Caco-2 (cell line): Measurements from ENCODE around the gene TRIM66. TPM values are rescaled to one million over a fixed set of nuclear protein-coding genes. Genes with fewer than 3 reads are reported as not detected.

Experiments used
- BruUV-seq: library from RNA; stranded (reverse); fragments of 400-500 nt; replicated peaks from 2 replicates; lab custom pipeline; 2021; lab: Mats Ljungman, UMichigan
- CTCF ChIA-PET: fragments of 300-600 bp; sonication (Branson Sonifier 250); formaldehyde crosslinking; loops from one replicate; lab custom pipeline; 2022; ENCODE audit warnings: antibody characterized with exemption; lab: Charles Lee
- POLR2A ChIA-PET: fragments of 300-600 bp; sonication (Branson Sonifier 250); formaldehyde crosslinking; loops from one replicate; lab custom pipeline; 2022; ENCODE audit warnings: antibody characterized with exemption; lab: Charles Lee
- DNase-seq, 2 experiments: peaks; one replicate each; pipeline versions ENCODE4 v3.0.0 to v3.0.0-alpha.2; 2020 to 2022
- H3K27me3 ChIP-seq: replicated peaks from 2 replicates; pipeline ENCODE4 v1.6.0; 2011; ENCODE audit warnings: low read length; ENCODE audit not compliant: control insufficient read depth, insufficient read depth
- H3K36me3 ChIP-seq: 2 replicates; pipeline ENCODE4 v1.5.1; 2011; ENCODE audit warnings: low read length; ENCODE audit not compliant: control insufficient read depth, insufficient read depth
- H3K4me1 ChIP-seq: fragments of 250-450 bp; sonication (Bioruptor Pico); 2 replicates; pipeline ENCODE4 v1.5.1; 2020; ENCODE audit warnings: mild to moderate bottlenecking
- H3K4me3 ChIP-seq: 2 replicates; pipeline ENCODE4 v1.5.1; 2011; ENCODE audit warnings: low read depth, mild to moderate bottlenecking, control low read depth, low read length
- H3K9me3 ChIP-seq: fragments of 250-450 bp; sonication (Bioruptor Pico); 2 replicates; pipeline ENCODE4 v1.5.1; 2020; ENCODE audit warnings: mild to moderate bottlenecking, moderate library complexity
- H3K27ac Mint-ChIP-seq: one replicate; pipeline ENCODE4 v1.8.0; 2022; ENCODE audit warnings: mixed read lengths; ENCODE audit not compliant: unreplicated experiment
- H3K27me3 Mint-ChIP-seq: one replicate; pipeline ENCODE4 v1.8.0; 2022; ENCODE audit warnings: mixed read lengths; ENCODE audit not compliant: insufficient read depth, unreplicated experiment
- H3K36me3 Mint-ChIP-seq: one replicate; pipeline ENCODE4 v1.8.0; 2022; ENCODE audit warnings: mild to moderate bottlenecking, mixed read lengths; ENCODE audit not compliant: insufficient read depth, unreplicated experiment
- H3K4me1 Mint-ChIP-seq: one replicate; pipeline ENCODE4 v1.8.0; 2022; ENCODE audit warnings: low read depth, mixed read lengths; ENCODE audit not compliant: unreplicated experiment
- H3K4me3 Mint-ChIP-seq: one replicate; pipeline ENCODE4 v1.8.0; 2022; ENCODE audit warnings: mild to moderate bottlenecking, moderate library complexity, mixed read lengths; ENCODE audit not compliant: unreplicated experiment
- H3K9me3 Mint-ChIP-seq: one replicate; pipeline ENCODE4 v1.8.0; 2022; ENCODE audit warnings: mixed read lengths; ENCODE audit not compliant: unreplicated experiment
- intact Hi-C: fragments of 100-400 bp; cut with micrococcal nuclease; formaldehyde crosslinking; loops from one replicate; pipeline ENCODE4 v1.10.0; 2022; ENCODE audit not compliant: unreplicated experiment
- total RNA-seq: library from RNA; stranded (reverse); gene quantifications from 2 replicates; pipeline ENCODE4 v1.2.3, GENCODE V29; 2022
- TF ChIP-seq, protein P1 (sequence below), 2 experiments: fragments of 200-600 bp in 1 of 2; IDR thresholded peaks; 1 replicate in 1 of 2; 2 replicates in 1 of 2; pipeline versions ENCODE4 v1.5.1 to v1.8.0; 2011 to 2022; ENCODE audit warnings: antibody characterized with exemption in 1 of 2, control low read depth in 1 of 2, inconsistent platforms in 1 of 2, low read depth in 1 of 2, low read length in 1 of 2, mild to moderate bottlenecking in 1 of 2, moderate library complexity in 1 of 2; ENCODE audit not compliant: insufficient read depth in 1 of 2, severe bottlenecking in 1 of 2, unreplicated experiment in 1 of 2

The TRIM66 gene
- total RNA-seq, 1 experiment from 2014 or later: 18.4 TPM

DNA sequence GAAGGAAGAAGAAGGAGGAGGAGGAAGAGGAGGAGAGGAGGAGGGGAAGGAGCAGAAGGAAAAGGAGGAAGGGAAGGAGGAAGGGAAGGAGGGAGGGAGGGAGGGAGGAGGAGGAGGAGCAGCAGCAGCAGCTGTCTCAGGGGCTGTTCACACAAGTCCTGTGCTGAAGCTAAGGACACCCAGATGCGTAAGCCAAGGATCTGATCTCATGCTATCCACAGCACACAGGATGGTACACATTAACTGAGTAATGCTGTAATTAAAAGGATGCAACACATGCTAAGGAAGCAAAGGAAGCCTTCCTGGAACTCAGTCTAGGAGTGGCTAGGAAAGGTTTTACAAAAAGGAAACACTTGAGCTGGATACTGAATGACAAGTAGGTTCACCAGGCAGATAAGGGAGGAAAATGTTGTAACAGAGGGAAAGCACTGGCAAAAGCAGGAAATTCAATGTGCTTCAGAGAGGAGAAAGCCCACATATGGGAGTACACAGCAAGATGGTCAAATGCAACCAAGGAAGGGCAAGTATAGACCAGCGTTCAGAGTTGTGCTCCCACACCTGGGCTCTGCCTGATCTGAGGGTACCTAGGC, 32.0 kb downstream of the TRIM66 start:
- intact Hi-C loops: no loop called here
- BruUV-seq: no TSS peak
- Mint-ChIP-seq H3K4me1 (peaks cover 5% of the 10 kb centered on the region), H3K36me3 (no peaks in the 10 kb centered on the region), H3K27me3 (no peaks in the 10 kb centered on the region), H3K4me3 (no peak overlapping the region), H3K27ac (no peak overlapping the region), H3K9me3 (no peaks in the 10 kb centered on the region)
- Histone ChIP-seq H3K4me1 (no peaks in the 10 kb centered on the region), H3K4me3 (no peak overlapping the region), H3K36me3 (no peaks in the 10 kb centered on the region), H3K27me3 (no peaks in the 10 kb centered on the region), H3K9me3 (no peaks in the 10 kb centered on the region)
- POLR2A ChIA-PET: no interaction called here
- no peak for DNase-seq
- TF ChIP-seq, protein P1, sequence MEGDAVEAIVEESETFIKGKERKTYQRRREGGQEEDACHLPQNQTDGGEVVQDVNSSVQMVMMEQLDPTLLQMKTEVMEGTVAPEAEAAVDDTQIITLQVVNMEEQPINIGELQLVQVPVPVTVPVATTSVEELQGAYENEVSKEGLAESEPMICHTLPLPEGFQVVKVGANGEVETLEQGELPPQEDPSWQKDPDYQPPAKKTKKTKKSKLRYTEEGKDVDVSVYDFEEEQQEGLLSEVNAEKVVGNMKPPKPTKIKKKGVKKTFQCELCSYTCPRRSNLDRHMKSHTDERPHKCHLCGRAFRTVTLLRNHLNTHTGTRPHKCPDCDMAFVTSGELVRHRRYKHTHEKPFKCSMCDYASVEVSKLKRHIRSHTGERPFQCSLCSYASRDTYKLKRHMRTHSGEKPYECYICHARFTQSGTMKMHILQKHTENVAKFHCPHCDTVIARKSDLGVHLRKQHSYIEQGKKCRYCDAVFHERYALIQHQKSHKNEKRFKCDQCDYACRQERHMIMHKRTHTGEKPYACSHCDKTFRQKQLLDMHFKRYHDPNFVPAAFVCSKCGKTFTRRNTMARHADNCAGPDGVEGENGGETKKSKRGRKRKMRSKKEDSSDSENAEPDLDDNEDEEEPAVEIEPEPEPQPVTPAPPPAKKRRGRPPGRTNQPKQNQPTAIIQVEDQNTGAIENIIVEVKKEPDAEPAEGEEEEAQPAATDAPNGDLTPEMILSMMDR (IDR thresholded peaks at IDR 0.05; ENCODE audit: insufficient read depth in 1 of 2, low read depth in 1 of 2, low read length in 1 of 2, severe bottlenecking in 1 of 2, unreplicated experiment in 1 of 2): no peak
- CTCF ChIA-PET: interaction anchor here (0.5 kb wide), 1 partner anchor 121 kb away, joined by 3 read pairs; no protein-coding TSS in a partner anchor

DNA sequence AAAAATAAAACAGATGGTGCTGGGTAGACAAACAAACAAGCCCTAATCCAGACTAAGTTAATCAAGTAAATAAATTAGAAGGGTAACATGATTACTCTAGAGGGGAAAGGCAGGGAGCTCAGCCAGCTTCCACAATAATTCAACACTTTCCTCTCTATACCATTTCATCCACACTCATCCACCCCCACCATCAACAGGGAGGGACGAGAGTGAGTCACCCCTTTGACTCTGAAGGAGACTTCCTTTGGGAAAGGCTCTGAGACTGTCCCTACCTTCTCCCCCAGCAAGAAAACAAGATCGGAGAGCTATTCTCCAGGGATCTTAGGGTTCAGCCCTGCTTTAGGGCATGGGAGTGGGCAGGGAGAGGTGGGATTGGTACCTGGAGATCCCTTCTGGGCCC, 33.1 kb downstream of the TRIM66 start:
- Histone ChIP-seq H3K9me3 (no peaks in the 10 kb centered on the region), H3K36me3 (no peaks in the 10 kb centered on the region), H3K4me3 (no peak overlapping the region), H3K27me3 (no peaks in the 10 kb centered on the region), H3K4me1 (no peaks in the 10 kb centered on the region)
- no TSS peak for BruUV-seq
- ChIA-PET POLR2A (no interaction called here), CTCF (no interaction called here)
- H3K4me1 Mint-ChIP-seq: peaks cover 4% of the 10 kb centered on the region
- intact Hi-C loops: no loop called here
- DNase-seq: no peak
- no peaks in the 10 kb centered on the region for H3K9me3 Mint-ChIP-seq
- no peaks in the 10 kb centered on the region for H3K36me3 Mint-ChIP-seq
- H3K27ac Mint-ChIP-seq: no peak overlapping the region
- no peak overlapping the region for H3K4me3 Mint-ChIP-seq
- TF ChIP-seq, protein P1 (IDR thresholded peaks at IDR 0.05; ENCODE audit: insufficient read depth in 1 of 2, low read depth in 1 of 2, low read length in 1 of 2, severe bottlenecking in 1 of 2, unreplicated experiment in 1 of 2): no peak
- no peaks in the 10 kb centered on the region for H3K27me3 Mint-ChIP-seq

DNA sequence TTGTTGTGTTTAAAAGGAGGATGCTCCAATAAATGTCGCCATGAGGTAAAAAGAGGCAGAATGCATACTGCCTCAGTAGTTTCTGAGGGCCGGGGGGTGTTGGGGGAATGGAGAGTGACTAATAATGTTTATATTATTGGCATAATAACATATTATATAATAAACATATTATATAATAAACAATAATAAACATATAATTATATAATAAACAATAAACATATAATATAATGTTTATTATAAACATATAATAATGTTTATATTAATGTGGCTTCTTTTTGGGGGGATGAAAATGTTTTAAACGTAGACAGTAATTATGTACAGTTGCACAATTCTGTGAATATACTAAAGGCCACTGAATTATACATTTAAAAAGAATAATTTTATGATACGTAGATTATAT, 35.6 kb downstream of the TRIM66 start:
- no TSS peak for BruUV-seq
- TF ChIP-seq, protein P1 (IDR thresholded peaks at IDR 0.05; ENCODE audit: insufficient read depth in 1 of 2, low read depth in 1 of 2, low read length in 1 of 2, severe bottlenecking in 1 of 2, unreplicated experiment in 1 of 2): no peak
- no peaks in the 10 kb centered on the region for H3K4me1 Mint-ChIP-seq
- no peak overlapping the region for H3K4me3 Mint-ChIP-seq
- H3K27me3 Mint-ChIP-seq: no peaks in the 10 kb centered on the region
- no peak for DNase-seq
- ChIA-PET POLR2A (no interaction called here), CTCF (no interaction called here)
- H3K36me3 ChIP-seq: no peaks in the 10 kb centered on the region
- no peak overlapping the region for H3K27ac Mint-ChIP-seq
- intact Hi-C loops: no loop called here
- H3K9me3 ChIP-seq: no peaks in the 10 kb centered on the region
- no peaks in the 10 kb centered on the region for H3K4me1 ChIP-seq
- H3K27me3 ChIP-seq: no peaks in the 10 kb centered on the region
- H3K9me3 Mint-ChIP-seq: no peaks in the 10 kb centered on the region
- no peaks in the 10 kb centered on the region for H3K36me3 Mint-ChIP-seq
- H3K4me3 ChIP-seq: no peak overlapping the region
